ENCODE data around the gene ADAMTS12. TPM values are rescaled to one million over a fixed set of nuclear protein-coding genes. Genes with fewer than 3 reads are reported as not detected.
"Not testable (repeated sequence)": the region's sequence is repeated elsewhere in the genome, so short reads cannot be mapped to it uniquely, and the experiment has no call there.

The ADAMTS12 gene
- total RNA-seq, 4 donors from 2014 or later = 0.22 to 1.2 (median 0.77) TPM

DNA sequence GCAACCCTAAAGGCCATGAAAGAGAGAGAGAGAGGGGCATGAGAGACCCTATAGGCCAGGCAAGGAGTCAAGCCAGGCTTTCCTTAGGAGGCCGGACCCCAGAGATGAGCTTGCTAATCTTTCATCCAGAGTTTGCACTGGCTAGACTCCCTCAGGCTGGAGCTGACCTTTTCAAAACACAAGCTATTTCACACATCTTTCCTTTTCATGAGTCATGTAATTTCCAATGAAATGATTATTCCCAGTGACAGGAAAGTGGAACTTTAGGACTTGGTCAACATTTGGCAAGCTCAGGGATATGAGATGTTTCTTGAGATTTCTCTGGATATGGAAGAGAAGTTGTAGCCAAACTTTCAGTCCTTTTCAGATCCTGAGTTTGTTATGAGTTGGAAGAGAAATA, 333.3 kb downstream of the ADAMTS12 start:
- 60 to 62% methylated on average over 1 of the region's 1 CpG for WGBS, 2 donors
- no peak for TF ChIP-seq POLR2A (IDR thresholded peaks at IDR 0.05)
- TF ChIP-seq, protein P1, sequence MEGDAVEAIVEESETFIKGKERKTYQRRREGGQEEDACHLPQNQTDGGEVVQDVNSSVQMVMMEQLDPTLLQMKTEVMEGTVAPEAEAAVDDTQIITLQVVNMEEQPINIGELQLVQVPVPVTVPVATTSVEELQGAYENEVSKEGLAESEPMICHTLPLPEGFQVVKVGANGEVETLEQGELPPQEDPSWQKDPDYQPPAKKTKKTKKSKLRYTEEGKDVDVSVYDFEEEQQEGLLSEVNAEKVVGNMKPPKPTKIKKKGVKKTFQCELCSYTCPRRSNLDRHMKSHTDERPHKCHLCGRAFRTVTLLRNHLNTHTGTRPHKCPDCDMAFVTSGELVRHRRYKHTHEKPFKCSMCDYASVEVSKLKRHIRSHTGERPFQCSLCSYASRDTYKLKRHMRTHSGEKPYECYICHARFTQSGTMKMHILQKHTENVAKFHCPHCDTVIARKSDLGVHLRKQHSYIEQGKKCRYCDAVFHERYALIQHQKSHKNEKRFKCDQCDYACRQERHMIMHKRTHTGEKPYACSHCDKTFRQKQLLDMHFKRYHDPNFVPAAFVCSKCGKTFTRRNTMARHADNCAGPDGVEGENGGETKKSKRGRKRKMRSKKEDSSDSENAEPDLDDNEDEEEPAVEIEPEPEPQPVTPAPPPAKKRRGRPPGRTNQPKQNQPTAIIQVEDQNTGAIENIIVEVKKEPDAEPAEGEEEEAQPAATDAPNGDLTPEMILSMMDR (IDR thresholded peaks at IDR 0.05) = no peak

GRCh38 chr5:33557605-33558004, 334.2 kb downstream of the ADAMTS12 start:
- intact Hi-C loops (cut with DNase I; ENCODE audit: low total_unique reads) = no loop called here
- DNase-seq (ENCODE audit: low spot score in 2 of 2) = no peak
- TF ChIP-seq, protein P1 (IDR thresholded peaks at IDR 0.05) = no peak
- no peak for TF ChIP-seq POLR2A (IDR thresholded peaks at IDR 0.05)
- WGBS, 2 donors = 85 to 87% methylated on average over 3 of the region's 3 CpGs
- H3K4me3 ChIP-seq (ENCODE audit: low read depth, poor library complexity, severe bottlenecking) = no peak overlapping the region

More for the DNA sequence above, 333.3 kb downstream of the ADAMTS12 start:
- no peak overlapping the region for H3K4me3 ChIP-seq (ENCODE audit: low read depth, poor library complexity, severe bottlenecking)
- no peak for DNase-seq (ENCODE audit: low spot score in 2 of 2)
- intact Hi-C loops (cut with DNase I; ENCODE audit: low total_unique reads) = no loop called here

DNA sequence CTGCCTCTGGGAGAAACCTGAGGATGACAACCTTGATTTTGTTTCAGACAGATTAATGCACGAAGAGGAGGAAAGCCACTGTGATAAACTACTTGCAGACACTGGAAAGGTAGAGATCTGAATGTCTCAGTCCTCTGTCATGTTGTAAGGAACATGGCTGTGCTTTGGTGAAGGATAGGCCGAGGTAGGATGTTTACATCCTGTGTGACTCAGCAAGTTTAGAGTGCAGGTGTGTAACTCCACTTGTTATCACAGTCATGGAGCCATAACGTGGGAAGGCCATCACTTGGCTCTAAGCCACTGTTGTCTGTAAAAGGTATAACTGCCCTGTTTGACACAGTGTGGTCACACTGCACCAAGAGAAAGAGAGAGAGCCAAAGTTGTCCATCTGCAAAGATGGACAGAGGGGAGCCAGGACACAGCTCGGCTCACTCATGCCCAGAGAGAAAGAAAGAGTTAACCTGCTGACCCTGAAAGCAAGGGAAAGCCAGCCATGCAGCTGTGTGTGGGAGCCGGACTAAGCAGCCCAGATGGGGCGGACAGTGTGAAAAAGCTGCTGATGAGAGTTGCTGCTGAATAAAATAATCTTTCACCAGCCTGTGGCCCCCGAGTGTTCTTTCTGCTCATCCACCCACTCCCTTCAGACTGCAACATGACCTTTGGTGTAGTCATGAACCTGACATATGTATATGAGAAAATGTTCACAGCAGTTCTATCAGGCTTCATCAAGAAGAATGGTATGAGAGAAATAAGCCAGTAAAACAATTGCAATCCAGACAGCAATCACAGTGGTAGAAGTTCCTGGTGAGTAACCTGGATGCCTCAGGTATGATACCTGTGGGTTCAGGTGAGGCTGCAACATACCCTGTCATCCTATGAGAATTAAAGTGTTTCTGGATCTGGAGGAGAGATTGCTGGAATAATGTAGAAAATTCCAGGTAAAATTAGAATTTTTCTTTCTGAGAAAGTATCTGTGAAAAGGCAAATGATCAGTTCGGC, 335.2 kb downstream of the ADAMTS12 start:
- no peak overlapping the region for H3K4me3 ChIP-seq (ENCODE audit: low read depth, poor library complexity, severe bottlenecking)
- intact Hi-C loops (cut with DNase I; ENCODE audit: low total_unique reads) = no loop called here
- WGBS, 2 donors = 73 to 79% methylated on average over 8 of the region's 8 CpGs
- TF ChIP-seq, protein P1 (IDR thresholded peaks at IDR 0.05) = no peak
- TF ChIP-seq POLR2A (IDR thresholded peaks at IDR 0.05) = no peak
- no peak for DNase-seq (ENCODE audit: low spot score in 2 of 2)

GRCh38 chr5:33549982-33550567, 341.7 kb downstream of the ADAMTS12 start:
- TF ChIP-seq, protein P1 (IDR thresholded peaks at IDR 0.05) = no peak
- no peak for TF ChIP-seq POLR2A (IDR thresholded peaks at IDR 0.05)
- WGBS, 2 donors = 91 to 92% methylated on average over 6 of the region's 6 CpGs
- no peak for DNase-seq (ENCODE audit: low spot score in 2 of 2)
- H3K4me3 ChIP-seq (ENCODE audit: low read depth, poor library complexity, severe bottlenecking) = no peak overlapping the region
- intact Hi-C loops (cut with DNase I; ENCODE audit: low total_unique reads) = no loop called here

DNA sequence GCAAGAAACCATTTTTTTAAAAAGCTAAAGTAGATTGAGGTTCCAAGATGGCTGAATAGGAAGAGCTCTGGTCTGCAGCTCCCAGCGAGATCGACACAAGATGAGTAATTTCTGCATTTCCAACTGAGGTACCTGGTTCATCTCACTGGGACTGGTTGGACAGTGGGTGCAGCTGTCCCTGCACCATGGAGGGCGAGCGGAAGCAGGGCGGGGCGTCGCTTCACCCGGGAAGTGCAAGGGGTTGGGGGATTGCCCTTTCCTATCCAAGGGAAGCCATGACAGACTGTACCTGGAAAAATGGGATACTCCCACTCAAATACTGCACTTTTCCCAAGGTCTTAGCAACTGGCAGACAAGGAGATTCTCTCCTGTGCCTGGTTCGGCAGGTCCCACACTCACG, 352.0 kb downstream of the ADAMTS12 start:
- WGBS, 2 donors = 93 to 94% methylated on average over 10 of the region's 10 CpGs
- DNase-seq (ENCODE audit: low spot score in 2 of 2); intact Hi-C loops (cut with DNase I; ENCODE audit: low total_unique reads): not testable (repeated sequence)

DNA sequence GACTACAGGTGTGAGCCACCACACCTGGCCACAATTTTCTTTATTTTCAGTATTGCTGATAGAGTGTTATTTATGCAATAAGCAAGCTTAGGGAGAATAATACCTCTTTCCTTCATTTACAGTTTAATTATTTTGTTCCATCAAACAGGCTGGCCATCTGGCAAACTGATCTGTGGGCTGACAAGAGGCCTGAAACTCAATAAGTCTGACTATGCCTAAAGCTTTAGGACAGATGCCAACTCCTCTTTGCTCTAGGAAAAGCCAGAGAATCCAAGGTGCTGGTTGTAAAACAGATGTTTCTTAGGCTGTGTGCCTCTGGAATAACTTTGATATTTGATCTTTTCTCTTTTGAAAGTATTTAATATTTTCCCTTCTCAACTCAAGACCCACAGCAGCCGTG, 352.6 kb downstream of the ADAMTS12 start:
- intact Hi-C loops (cut with DNase I; ENCODE audit: low total_unique reads) = no loop called here
- 42 to 54% methylated on average over 1 of the region's 1 CpG for WGBS, 2 donors
- no peak for DNase-seq (ENCODE audit: low spot score in 2 of 2)
- TF ChIP-seq, protein P1 (IDR thresholded peaks at IDR 0.05) = no peak
- no peak for TF ChIP-seq POLR2A (IDR thresholded peaks at IDR 0.05)
- H3K4me3 ChIP-seq (ENCODE audit: low read depth, poor library complexity, severe bottlenecking) = no peak overlapping the region

More for the DNA sequence above, 352.0 kb downstream of the ADAMTS12 start:
- H3K4me3 ChIP-seq (ENCODE audit: low read depth, poor library complexity, severe bottlenecking) = not testable (repeated sequence)

All from lower leg skin (tissue), 4 donors.